Suprapubic skin (tissue), 4 donors: Measurements from ENCODE around the gene PFKP.

Source experiments
- CTCF ChIP-seq, 2 donors: fragments of 200-600 bp in 1 of 2; fragments of 450-650 bp in 1 of 2; sonication (generic) in 1 of 2; IDR thresholded peaks; one replicate each; pipeline ENCODE4 v1.5.1; 2016 to 2019; ENCODE audit warnings: antibody characterized with exemption in 2 of 2, mild to moderate bottlenecking in 1 of 2, moderate library complexity in 1 of 2
- EP300 ChIP-seq: sonication (generic); formaldehyde crosslinking; IDR thresholded peaks from one replicate; pipeline ENCODE4 v1.6.1; 2017; ENCODE audit warnings: antibody characterized with exemption
- POLR2A ChIP-seq, 2 donors: fragments of 450-650 bp; IDR thresholded peaks; one replicate each; pipeline ENCODE4 v1.6.1; 2017; ENCODE audit warnings: antibody characterized with exemption in 2 of 2, mild to moderate bottlenecking in 2 of 2, moderate library complexity in 2 of 2
- POLR2AphosphoS5 ChIP-seq, 3 donors: sonication (generic); formaldehyde crosslinking; IDR thresholded peaks; one replicate each; pipeline ENCODE4 v1.6.1; 2017; ENCODE audit warnings: antibody characterized with exemption in 3 of 3

GRCh38 chr10:3142146-3142875 is 75.0 kb downstream of the PFKP start:
- TF ChIP-seq CTCF (IDR thresholded peaks at IDR 0.05) (no peak), POLR2A (IDR thresholded peaks at IDR 0.05) (no peak), POLR2AphosphoS5 (IDR thresholded peaks at IDR 0.05) (no peak), EP300 (no peak)
